Measurements from ENCODE around the gene LRRC4C.

LRRC4C gene

GRCh38 chr11:41320653-41321052, 138.8 kb downstream of the LRRC4C start:
- DNase-seq: no peak

- DNase-seq: no peak
Observed at GRCh38 chr11:41320238-41320637, 139.2 kb downstream of the LRRC4C start.

GRCh38 chr11:41319434-41319833, 140.0 kb downstream of the LRRC4C start:
- no peak for DNase-seq

- DNase-seq: no peak
Observed at GRCh38 chr11:41316751-41317150, 142.7 kb downstream of the LRRC4C start.

GRCh38 chr11:41313226-41313625, 146.2 kb downstream of the LRRC4C start:
- DNase-seq: no peak

- no peak for DNase-seq
Observed at GRCh38 chr11:41309716-41310115, 149.7 kb downstream of the LRRC4C start.

- no peak for DNase-seq
Observed at GRCh38 chr11:41309111-41309522, 150.3 kb downstream of the LRRC4C start.

GRCh38 chr11:41308286-41308685, 151.2 kb downstream of the LRRC4C start:
- DNase-seq: no peak

GRCh38 chr11:41307296-41308080, 152.0 kb downstream of the LRRC4C start:
- no peak for DNase-seq

- DNase-seq: no peak
Observed at GRCh38 chr11:41306431-41306830, 153.0 kb downstream of the LRRC4C start.

GRCh38 chr11:41301023-41301422, 158.4 kb downstream of the LRRC4C start:
- peak; percentile 9 for DNase-seq

- DNase-seq: no peak
Observed at GRCh38 chr11:41289408-41289807, 170.0 kb downstream of the LRRC4C start.

GRCh38 chr11:41286751-41287150, 172.7 kb downstream of the LRRC4C start:
- DNase-seq: no peak

- DNase-seq: no peak
Observed at GRCh38 chr11:41284354-41284753, 175.1 kb downstream of the LRRC4C start.

GRCh38 chr11:41283191-41283930, 176.1 kb downstream of the LRRC4C start:
- no peak for DNase-seq

- DNase-seq: no peak
Observed at GRCh38 chr11:41282395-41282794, 177.1 kb downstream of the LRRC4C start.

GRCh38 chr11:41281131-41281742, 178.2 kb downstream of the LRRC4C start:
- no peak for DNase-seq

GRCh38 chr11:41274831-41275230, 184.6 kb downstream of the LRRC4C start:
- no peak for DNase-seq

GRCh38 chr11:41273908-41274307, 185.5 kb downstream of the LRRC4C start:
- no peak for DNase-seq

- DNase-seq: no peak
Observed at GRCh38 chr11:41267451-41267850, 192.0 kb downstream of the LRRC4C start.

GRCh38 chr11:41256041-41256440, 203.4 kb downstream of the LRRC4C start:
- peak; percentile 46 for DNase-seq

GRCh38 chr11:41254966-41255365, 204.5 kb downstream of the LRRC4C start:
- DNase-seq: peak; percentile 46

GRCh38 chr11:41250408-41250935, 209.0 kb downstream of the LRRC4C start:
- no peak for DNase-seq

- DNase-seq: no peak
Observed at GRCh38 chr11:41247621-41248020, 211.8 kb downstream of the LRRC4C start.

Data from NCI-H345 (cell line).